ENCODE measurements around the gene RNF207.

- TF ChIP-seq, protein P1, sequence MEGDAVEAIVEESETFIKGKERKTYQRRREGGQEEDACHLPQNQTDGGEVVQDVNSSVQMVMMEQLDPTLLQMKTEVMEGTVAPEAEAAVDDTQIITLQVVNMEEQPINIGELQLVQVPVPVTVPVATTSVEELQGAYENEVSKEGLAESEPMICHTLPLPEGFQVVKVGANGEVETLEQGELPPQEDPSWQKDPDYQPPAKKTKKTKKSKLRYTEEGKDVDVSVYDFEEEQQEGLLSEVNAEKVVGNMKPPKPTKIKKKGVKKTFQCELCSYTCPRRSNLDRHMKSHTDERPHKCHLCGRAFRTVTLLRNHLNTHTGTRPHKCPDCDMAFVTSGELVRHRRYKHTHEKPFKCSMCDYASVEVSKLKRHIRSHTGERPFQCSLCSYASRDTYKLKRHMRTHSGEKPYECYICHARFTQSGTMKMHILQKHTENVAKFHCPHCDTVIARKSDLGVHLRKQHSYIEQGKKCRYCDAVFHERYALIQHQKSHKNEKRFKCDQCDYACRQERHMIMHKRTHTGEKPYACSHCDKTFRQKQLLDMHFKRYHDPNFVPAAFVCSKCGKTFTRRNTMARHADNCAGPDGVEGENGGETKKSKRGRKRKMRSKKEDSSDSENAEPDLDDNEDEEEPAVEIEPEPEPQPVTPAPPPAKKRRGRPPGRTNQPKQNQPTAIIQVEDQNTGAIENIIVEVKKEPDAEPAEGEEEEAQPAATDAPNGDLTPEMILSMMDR (conservative IDR thresholded peaks at IDR 0.05; ENCODE audit: low read length): no peak
- TF ChIP-seq EZH2phosphoT487 (IDR thresholded peaks at IDR 0.05; ENCODE audit: borderline replicate concordance): no peak
Observed at GRCh38 chr1:6243053-6243834, 37.3 kb downstream of the RNF207 start.

Data from Loucy (cell line).